SIG-M5 (cell line): ENCODE measurements around the gene MT1B.
"Not testable (repeated sequence)": the region's sequence is repeated elsewhere in the genome, so short reads cannot be mapped to it uniquely, and the experiment has no call there.

ENCODE experiments used
- DNase-seq: peaks from one replicate; lab custom pipeline; 2025; lab: John Stamatoyannopoulos, UW

MT1B gene

GRCh38 chr16:56637814-56638750 is 13.6 kb upstream of the MT1B start, which contains the start of gene MT1A:
Gene MT1A, plus strand, starts transcription at chr16:56638666. Its CDS starts 73 bp downstream, at chr16:56638739.
- DNase-seq = no peak

- no peak for DNase-seq
These were observed 12.6 kb upstream of the MT1B start for GRCh38 chr16:56639045-56639444.

GRCh38 chr16:56640076-56640475 is 11.6 kb upstream of the MT1B start:
- no peak for DNase-seq

- no peak for DNase-seq
These were observed 10.5 kb upstream of the MT1B start for GRCh38 chr16:56641166-56641565.

GRCh38 chr16:56643080-56643778 is 8.5 kb upstream of the MT1B start:
- no peak for DNase-seq

- DNase-seq = no peak
These were observed 7.9 kb upstream of the MT1B start for GRCh38 chr16:56643833-56644232.

- DNase-seq = no peak
These were observed 6.4 kb upstream of the MT1B start for GRCh38 chr16:56645311-56645710.

GRCh38 chr16:56645838-56646237 is 5.8 kb upstream of the MT1B start:
- no peak for DNase-seq

- no peak for DNase-seq
These were observed 3.9 kb upstream of the MT1B start for GRCh38 chr16:56647641-56648431.

GRCh38 chr16:56649271-56649670 is 2.4 kb upstream of the MT1B start:
- no peak for DNase-seq

- DNase-seq = no peak
These were observed 1.9 kb upstream of the MT1B start for GRCh38 chr16:56649820-56650219.

- no peak for DNase-seq
These were observed 914 bp downstream of the MT1B start for GRCh38 chr16:56652600-56652999.

- DNase-seq = no peak
These were observed 1.5 kb downstream of the MT1B start for GRCh38 chr16:56653218-56653617.

GRCh38 chr16:56657555-56658326 is 6.1 kb downstream of the MT1B start, which contains the start of gene MT1F:
Gene MT1F, plus strand, starts transcription at chr16:56657959. Its CDS starts 100 bp downstream, at chr16:56658059.
- DNase-seq = peak; percentile 26

- DNase-seq = no peak
These were observed 6.7 kb downstream of the MT1B start for GRCh38 chr16:56658327-56658875.

GRCh38 chr16:56662357-56663354 is 11.0 kb downstream of the MT1B start:
- no peak for DNase-seq

GRCh38 chr16:56664506-56664905 is 12.8 kb downstream of the MT1B start:
- DNase-seq = no peak

GRCh38 chr16:56665286-56666261 is 13.9 kb downstream of the MT1B start:
- not testable (repeated sequence) for DNase-seq
